Gastrocnemius medialis (tissue), 4 donors: ENCODE results near the gene SSR4. TPM values are rescaled to one million over a fixed set of nuclear protein-coding genes. Genes with fewer than 3 reads are reported as not detected.
A peak's percentile ranks its signal among the peaks of the same experiment; 100 is the strongest.

ENCODE experiments used
- ATAC-seq, 2 donors: fragments of 150-250 bp; one replicate each; pipeline ENCODE4 v1.9.1; 2016
- DNase-seq, 2 donors: peaks; one replicate each; pipeline ENCODE4 v3.0.0-alpha.2; 2019
- H3K27ac ChIP-seq, 4 donors: fragments of 200-600 bp; sonication (generic); 1 replicate in 1 of 4; 2 replicates in 3 of 4; pipeline ENCODE4 v1.5.1; 2016 to 2018; ENCODE audit warnings: mild to moderate bottlenecking in 2 of 4, moderate library complexity in 1 of 4
- H3K27me3 ChIP-seq, 3 donors: fragments of 200-600 bp; sonication (generic) in 2 of 3; 1 replicate in 1 of 3; 2 replicates in 2 of 3; pipeline versions ENCODE4 v1.5.1 to v1.6.0; 2016 to 2019; ENCODE audit warnings: mild to moderate bottlenecking in 1 of 3, moderate library complexity in 1 of 3
- H3K36me3 ChIP-seq, 2 donors: fragments of 200-600 bp; sonication (generic) in 1 of 2; one replicate each; pipeline ENCODE4 v1.5.1; 2017 to 2018
- H3K4me1 ChIP-seq, 2 donors: fragments of 200-600 bp; sonication (generic) in 1 of 2; one replicate each; pipeline ENCODE4 v1.5.1; 2016 to 2017; ENCODE audit warnings: mild to moderate bottlenecking in 2 of 2
- H3K4me3 ChIP-seq, 4 donors: fragments of 200-600 bp; sonication (generic) in 3 of 4; 1 replicate in 1 of 4; 2 replicates in 3 of 4; pipeline ENCODE4 v1.5.1; 2016 to 2019; ENCODE audit warnings: mild to moderate bottlenecking in 2 of 4
- H3K9me3 ChIP-seq, 3 donors: fragments of 200-600 bp; sonication (generic) in 2 of 3; 1 replicate in 1 of 3; 2 replicates in 2 of 3; pipeline ENCODE4 v1.5.1; 2016 to 2019
- POLR2A ChIP-seq, 2 donors: fragments of 450-650 bp; IDR thresholded peaks; one replicate each; pipeline ENCODE4 v1.6.1; 2017; ENCODE audit warnings: antibody characterized with exemption in 2 of 2, mild to moderate bottlenecking in 2 of 2, moderate library complexity in 2 of 2
- in situ Hi-C, 4 donors: fragments of 200-750 bp; cut with MboI; loops; one replicate each; pipeline versions ENCODE4 v1.15.0 to v1.8.0; 2017; ENCODE audit warnings: low sequenced_read_pairs in 4 of 4
- intact Hi-C: fragments of 100-400 bp; cut with DNase I; formaldehyde crosslinking; loops from one replicate; pipeline ENCODE4 v1.15.1; 2023; ENCODE audit warnings: low total_unique reads
- total RNA-seq, 4 donors: library from RNA; depleted of rRNA; stranded (reverse); fragments of >200 nt; gene quantifications; one replicate each; pipeline versions ENCODE4 v1.1.0 to v1.2.3, GENCODE V29; 2016
- TF ChIP-seq, protein P1 (sequence below), 5 experiments: fragments of 450-650 bp in 3 of 5; fragments of 200-600 bp in 2 of 5; sonication (generic) in 2 of 5; IDR thresholded peaks in 4 of 5; conservative IDR thresholded peaks in 1 of 5; 1 replicate in 4 of 5; 2 replicates in 1 of 5; pipeline ENCODE4 v1.5.1; 2016 to 2019; ENCODE audit warnings: antibody characterized with exemption in 5 of 5, mild to moderate bottlenecking in 3 of 5, moderate library complexity in 3 of 5

SSR4 gene
- total RNA-seq, 4 donors from 2014 or later = 73.9 to 111 (median 93.4) TPM

DNA sequence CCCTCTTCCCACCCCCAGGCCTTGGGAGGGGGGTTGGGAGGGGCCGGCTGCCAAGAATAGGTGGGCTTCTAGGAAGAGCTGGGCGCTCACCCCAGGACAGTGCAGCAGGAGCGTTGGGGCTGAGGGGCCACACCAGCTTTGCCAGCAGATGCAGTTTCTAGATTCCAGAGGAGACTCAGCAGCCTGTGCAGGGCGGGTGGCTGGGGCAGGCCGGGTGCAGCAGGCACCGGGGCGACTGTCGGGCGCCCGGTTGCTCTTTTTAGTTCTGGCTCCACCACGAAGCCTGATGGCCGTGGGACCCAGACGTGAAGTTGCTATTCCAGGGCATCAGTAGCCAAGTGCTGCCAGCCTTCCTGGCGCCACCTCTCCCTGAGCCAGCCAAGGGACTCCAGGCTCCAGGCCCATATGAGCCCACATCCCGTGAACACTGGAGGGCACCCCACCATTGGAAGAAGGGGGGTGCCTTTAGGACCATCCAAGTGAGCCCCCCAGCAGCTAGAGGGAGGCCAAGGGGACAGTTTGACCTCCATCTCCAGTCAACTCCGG, 5.8 kb downstream of the SSR4 start:
- no peak for TF ChIP-seq POLR2A (IDR thresholded peaks at IDR 0.05)
- TF ChIP-seq, protein P1, sequence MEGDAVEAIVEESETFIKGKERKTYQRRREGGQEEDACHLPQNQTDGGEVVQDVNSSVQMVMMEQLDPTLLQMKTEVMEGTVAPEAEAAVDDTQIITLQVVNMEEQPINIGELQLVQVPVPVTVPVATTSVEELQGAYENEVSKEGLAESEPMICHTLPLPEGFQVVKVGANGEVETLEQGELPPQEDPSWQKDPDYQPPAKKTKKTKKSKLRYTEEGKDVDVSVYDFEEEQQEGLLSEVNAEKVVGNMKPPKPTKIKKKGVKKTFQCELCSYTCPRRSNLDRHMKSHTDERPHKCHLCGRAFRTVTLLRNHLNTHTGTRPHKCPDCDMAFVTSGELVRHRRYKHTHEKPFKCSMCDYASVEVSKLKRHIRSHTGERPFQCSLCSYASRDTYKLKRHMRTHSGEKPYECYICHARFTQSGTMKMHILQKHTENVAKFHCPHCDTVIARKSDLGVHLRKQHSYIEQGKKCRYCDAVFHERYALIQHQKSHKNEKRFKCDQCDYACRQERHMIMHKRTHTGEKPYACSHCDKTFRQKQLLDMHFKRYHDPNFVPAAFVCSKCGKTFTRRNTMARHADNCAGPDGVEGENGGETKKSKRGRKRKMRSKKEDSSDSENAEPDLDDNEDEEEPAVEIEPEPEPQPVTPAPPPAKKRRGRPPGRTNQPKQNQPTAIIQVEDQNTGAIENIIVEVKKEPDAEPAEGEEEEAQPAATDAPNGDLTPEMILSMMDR (IDR thresholded peaks at IDR 0.05 in 4 of 5, conservative IDR thresholded peaks at IDR 0.05 in 1 of 5) = no peak
- Histone ChIP-seq H3K27me3 (no peaks in the 10 kb centered on the region), H3K27ac (peak overlapping the region in 2 of 4 donors; percentile 2 to 43), H3K4me3 (no peak overlapping the region), H3K36me3 (peaks cover 0 to 11% of the 10 kb centered on the region in 2 donors), H3K9me3 (no peaks in the 10 kb centered on the region), H3K4me1 (no peaks in the 10 kb centered on the region)
- ATAC-seq = peak in 1 of 2 donors; percentile 41
- DNase-seq = no peak
- in situ Hi-C loops (no loop called here), intact Hi-C loops (no loop called here)

DNA sequence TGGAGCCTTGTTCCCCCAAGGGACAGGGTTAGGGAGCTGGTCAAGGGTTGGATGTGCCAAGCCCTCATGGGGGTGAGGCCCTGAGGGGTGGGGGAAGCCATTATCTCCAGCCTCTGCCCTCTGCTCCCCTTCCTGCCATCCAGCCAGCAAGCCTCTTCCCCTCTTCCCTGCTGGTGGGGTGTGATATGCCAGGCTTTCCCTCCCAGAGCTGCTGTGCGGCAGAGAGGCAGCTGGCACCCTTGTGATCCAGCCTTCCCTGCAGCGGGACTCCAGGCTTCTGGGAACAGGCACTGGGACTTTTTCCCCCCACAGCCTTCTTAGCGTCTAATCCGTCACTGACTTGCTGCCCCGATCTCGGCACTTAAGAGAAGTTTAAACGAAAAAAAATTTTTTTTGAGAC, 6.3 kb downstream of the SSR4 start:
- in situ Hi-C loops (no loop called here), intact Hi-C loops (no loop called here)
- ATAC-seq (no peak), DNase-seq (no peak)
- peak overlapping the region in 1 of 4 donors; percentile 43 for H3K27ac ChIP-seq
- no peak for TF ChIP-seq POLR2A (IDR thresholded peaks at IDR 0.05)
- TF ChIP-seq, protein P1 (IDR thresholded peaks at IDR 0.05 in 4 of 5, conservative IDR thresholded peaks at IDR 0.05 in 1 of 5) = no peak
- no peaks in the 10 kb centered on the region for H3K27me3 ChIP-seq
- no peak overlapping the region for H3K4me3 ChIP-seq
- H3K9me3 ChIP-seq = no peaks in the 10 kb centered on the region
- H3K36me3 ChIP-seq = peaks cover 0 to 11% of the 10 kb centered on the region in 2 donors
- no peaks in the 10 kb centered on the region for H3K4me1 ChIP-seq

DNA sequence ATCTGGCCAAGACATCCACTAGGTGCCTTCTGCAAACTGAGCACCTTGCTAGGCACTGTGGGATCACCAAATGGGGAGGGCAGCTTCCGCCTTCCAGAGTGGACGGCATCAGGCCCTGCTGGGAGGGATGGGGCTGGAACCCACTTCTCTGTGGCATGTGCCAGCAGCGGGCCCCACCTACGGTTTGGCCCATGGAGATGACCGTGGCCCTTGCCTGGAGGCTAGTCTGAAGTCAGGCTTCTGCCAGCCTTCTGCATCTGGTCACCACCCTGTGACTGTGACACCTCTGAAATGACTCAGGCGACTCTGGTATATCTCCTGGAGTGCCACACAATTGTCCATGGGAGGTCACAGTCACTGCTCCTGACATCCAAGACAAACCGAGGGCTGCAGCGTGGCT, 7.2 kb downstream of the SSR4 start:
- Histone ChIP-seq H3K27ac (no peak overlapping the region), H3K4me1 (no peaks in the 10 kb centered on the region), H3K9me3 (no peaks in the 10 kb centered on the region), H3K36me3 (peaks cover 0 to 11% of the 10 kb centered on the region in 2 donors), H3K27me3 (no peaks in the 10 kb centered on the region), H3K4me3 (no peak overlapping the region)
- in situ Hi-C loops = no loop called here
- DNase-seq (no peak), ATAC-seq (no peak)
- intact Hi-C loops = no loop called here
- no peak for TF ChIP-seq POLR2A (IDR thresholded peaks at IDR 0.05)
- TF ChIP-seq, protein P1 (IDR thresholded peaks at IDR 0.05 in 4 of 5, conservative IDR thresholded peaks at IDR 0.05 in 1 of 5) = no peak

- Histone ChIP-seq H3K36me3 (peaks cover 0 to 7% of the 10 kb centered on the region in 2 donors), H3K9me3 (no peaks in the 10 kb centered on the region), H3K4me3 (no peak overlapping the region), H3K27me3 (no peaks in the 10 kb centered on the region), H3K4me1 (no peaks in the 10 kb centered on the region), H3K27ac (no peak overlapping the region)
- in situ Hi-C loops (no loop called here), intact Hi-C loops (no loop called here)
- no peak for TF ChIP-seq POLR2A (IDR thresholded peaks at IDR 0.05)
- TF ChIP-seq, protein P1 (IDR thresholded peaks at IDR 0.05 in 4 of 5, conservative IDR thresholded peaks at IDR 0.05 in 1 of 5) = no peak
- ATAC-seq (no peak), DNase-seq (peak in 1 of 2 donors; percentile 1)
Observed at GRCh38 chrX:153802513-153803045, 8.1 kb downstream of the SSR4 start.
